Prostate gland (tissue), 2 donors: ENCODE data around the gene TMEM267.
"Not testable (repeated sequence)": the region's sequence is repeated elsewhere in the genome, so short reads cannot be mapped to it uniquely, and the experiment has no call there.

ENCODE experiments used
- CTCF ChIP-seq, 4 experiments: fragments of 200-600 bp in 2 of 4; fragments of 450-650 bp in 2 of 4; sonication (generic) in 2 of 4; IDR thresholded peaks; 1 replicate in 3 of 4; 2 replicates in 1 of 4; pipeline ENCODE4 v1.5.1; 2016 to 2019; ENCODE audit warnings: antibody characterized with exemption in 4 of 4, mild to moderate bottlenecking in 2 of 4, moderate library complexity in 2 of 4
- POLR2A ChIP-seq: fragments of 450-650 bp; IDR thresholded peaks from one replicate; pipeline ENCODE4 v1.6.1; 2016; ENCODE audit warnings: antibody characterized with exemption, mild to moderate bottlenecking

- TF ChIP-seq CTCF (IDR thresholded peaks at IDR 0.05); POLR2A: not testable (repeated sequence)
These were observed 60.6 kb downstream of the TMEM267 start for GRCh38 chr5:43423086-43423485.
